Astrocyte (in vitro differentiated cells and primary cell): ENCODE measurements around the gene ZNF80.

Experiments used
- EZH2 ChIP-seq: IDR thresholded peaks from 2 replicates; pipeline ENCODE4 v1.6.1; 2012; ENCODE audit warnings: mild to moderate bottlenecking, low read length, inconsistent platforms; ENCODE audit not compliant: insufficient read depth
- TF ChIP-seq, protein P1 (sequence below): IDR thresholded peaks from 2 replicates; pipeline ENCODE4 v1.5.1; 2011; ENCODE audit warnings: low read depth, mild to moderate bottlenecking, inconsistent platforms, low read length, moderate library complexity; ENCODE audit not compliant: insufficient read depth

DNA sequence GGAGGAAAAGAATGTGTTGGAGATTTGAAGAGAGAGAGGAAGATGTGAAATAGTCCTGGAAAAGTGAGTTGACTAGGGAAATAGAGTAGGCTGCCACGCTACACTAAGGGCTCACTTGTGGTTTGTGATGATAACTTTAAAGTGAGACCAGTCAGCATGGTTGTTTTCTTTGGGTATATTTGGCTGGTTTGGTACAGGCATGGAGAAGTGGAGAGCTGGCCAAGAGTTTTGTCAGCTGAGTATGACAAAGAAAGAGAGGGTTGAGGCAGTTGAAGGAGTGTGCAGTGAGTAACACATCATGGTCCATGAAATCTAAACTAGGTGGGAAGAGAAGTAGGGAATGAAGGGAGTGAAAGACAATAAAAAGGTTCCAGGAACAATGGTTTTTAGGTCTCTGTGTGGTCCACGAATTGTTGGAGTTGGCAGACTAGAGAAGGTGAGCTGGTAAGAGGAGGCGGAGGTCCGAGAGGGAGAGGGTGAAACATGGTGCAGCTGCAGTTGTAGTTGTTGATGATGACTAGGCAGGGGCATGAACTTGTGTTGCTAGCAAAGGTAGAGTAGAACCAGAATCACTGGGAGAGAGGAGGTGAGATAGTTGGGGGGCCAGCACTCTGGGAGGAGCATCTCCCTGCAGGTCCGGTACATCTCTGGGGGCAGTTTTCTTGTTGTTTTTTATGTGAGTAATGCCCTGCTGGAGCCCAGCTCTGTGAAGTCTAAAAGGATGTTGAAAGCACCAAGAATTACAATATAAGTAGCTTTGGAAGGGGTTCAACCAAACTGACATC, 21.0 kb downstream of the ZNF80 start:
- TF ChIP-seq, protein P1, sequence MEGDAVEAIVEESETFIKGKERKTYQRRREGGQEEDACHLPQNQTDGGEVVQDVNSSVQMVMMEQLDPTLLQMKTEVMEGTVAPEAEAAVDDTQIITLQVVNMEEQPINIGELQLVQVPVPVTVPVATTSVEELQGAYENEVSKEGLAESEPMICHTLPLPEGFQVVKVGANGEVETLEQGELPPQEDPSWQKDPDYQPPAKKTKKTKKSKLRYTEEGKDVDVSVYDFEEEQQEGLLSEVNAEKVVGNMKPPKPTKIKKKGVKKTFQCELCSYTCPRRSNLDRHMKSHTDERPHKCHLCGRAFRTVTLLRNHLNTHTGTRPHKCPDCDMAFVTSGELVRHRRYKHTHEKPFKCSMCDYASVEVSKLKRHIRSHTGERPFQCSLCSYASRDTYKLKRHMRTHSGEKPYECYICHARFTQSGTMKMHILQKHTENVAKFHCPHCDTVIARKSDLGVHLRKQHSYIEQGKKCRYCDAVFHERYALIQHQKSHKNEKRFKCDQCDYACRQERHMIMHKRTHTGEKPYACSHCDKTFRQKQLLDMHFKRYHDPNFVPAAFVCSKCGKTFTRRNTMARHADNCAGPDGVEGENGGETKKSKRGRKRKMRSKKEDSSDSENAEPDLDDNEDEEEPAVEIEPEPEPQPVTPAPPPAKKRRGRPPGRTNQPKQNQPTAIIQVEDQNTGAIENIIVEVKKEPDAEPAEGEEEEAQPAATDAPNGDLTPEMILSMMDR: no peak
- TF ChIP-seq EZH2: no peak
